ENCODE data around the gene FGF1.

FGF1 gene

GRCh38 chr5:142636093-142636492, 49.8 kb downstream of the FGF1 start:
- WGBS (ENCODE audit: insufficient coverage, insufficient read length) = no CpG with 5 or more reads among the region's 5 CpGs
- Histone ChIP-seq H3K9me3 (ENCODE audit: control insufficient read depth, insufficient read depth, low read length) (no peaks in the 10 kb centered on the region), H3K27me3 (ENCODE audit: control insufficient read depth, insufficient read depth, low read length) (no peaks in the 10 kb centered on the region), H3K4me1 (ENCODE audit: control insufficient read depth, insufficient read depth, low read length) (peaks cover 3% of the 10 kb centered on the region; the same call in 1 of the 2 replicates), H3K27ac (ENCODE audit: low read length) (no peak overlapping the region), H3K4me3 (ENCODE audit: low read length) (no peak overlapping the region), H3K36me3 (ENCODE audit: control insufficient read depth, insufficient read depth, low read length) (no peaks in the 10 kb centered on the region)
- DNase-seq (ENCODE audit: low read depth, low spot score) = no peak

- no CpG with 5 or more reads among the region's 8 CpGs for WGBS (ENCODE audit: insufficient coverage, insufficient read length)
- Histone ChIP-seq H3K27me3 (ENCODE audit: control insufficient read depth, insufficient read depth, low read length) (no peaks in the 10 kb centered on the region), H3K4me3 (ENCODE audit: low read length) (no peak overlapping the region), H3K4me1 (ENCODE audit: control insufficient read depth, insufficient read depth, low read length) (no peaks in the 10 kb centered on the region), H3K27ac (ENCODE audit: low read length) (no peak overlapping the region), H3K9me3 (ENCODE audit: control insufficient read depth, insufficient read depth, low read length) (no peaks in the 10 kb centered on the region), H3K36me3 (ENCODE audit: control insufficient read depth, insufficient read depth, low read length) (no peaks in the 10 kb centered on the region)
- no peak for DNase-seq (ENCODE audit: low read depth, low spot score)
These were observed 51.5 kb downstream of the FGF1 start for GRCh38 chr5:142634216-142635011.

DNA sequence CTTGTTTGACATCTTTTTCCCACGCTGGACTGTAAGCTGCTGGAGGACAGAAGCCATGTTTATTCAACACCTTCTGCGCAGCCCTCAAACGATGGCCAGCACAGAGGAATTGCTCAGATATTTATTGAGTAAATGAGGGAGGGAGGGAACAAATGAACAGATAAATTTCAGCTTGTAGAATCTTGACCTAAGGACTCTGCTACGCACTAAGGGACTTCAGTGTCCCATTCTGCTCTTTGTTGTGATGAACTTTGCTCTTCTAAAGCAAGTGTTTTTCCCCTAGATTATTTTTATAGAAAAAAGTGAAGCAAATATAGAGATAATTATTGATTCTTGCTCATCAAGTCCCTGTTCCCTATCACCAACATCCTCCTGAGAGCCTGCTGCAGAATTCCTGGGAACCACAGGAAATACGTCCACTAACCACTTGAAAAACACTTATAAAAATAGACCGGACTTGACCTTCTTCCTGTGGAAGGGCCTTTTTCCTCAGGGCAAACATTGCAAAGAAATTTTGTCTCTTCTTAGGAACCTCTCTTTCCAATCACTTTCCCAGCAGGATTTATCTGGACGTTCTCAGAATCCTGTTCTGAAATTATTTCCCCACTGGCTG, 54.9 kb downstream of the FGF1 start:
- H3K27me3 ChIP-seq (ENCODE audit: control insufficient read depth, insufficient read depth, low read length) = no peaks in the 10 kb centered on the region
- no peak overlapping the region for H3K27ac ChIP-seq (ENCODE audit: low read length)
- WGBS (ENCODE audit: insufficient coverage, insufficient read length) = no CpG with 5 or more reads among the region's 7 CpGs
- no peaks in the 10 kb centered on the region for H3K36me3 ChIP-seq (ENCODE audit: control insufficient read depth, insufficient read depth, low read length)
- no peak for DNase-seq (ENCODE audit: low read depth, low spot score)
- no peak overlapping the region for H3K4me3 ChIP-seq (ENCODE audit: low read length)
- no peaks in the 10 kb centered on the region for H3K9me3 ChIP-seq (ENCODE audit: control insufficient read depth, insufficient read depth, low read length)
- no peaks in the 10 kb centered on the region for H3K4me1 ChIP-seq (ENCODE audit: control insufficient read depth, insufficient read depth, low read length)

DNA sequence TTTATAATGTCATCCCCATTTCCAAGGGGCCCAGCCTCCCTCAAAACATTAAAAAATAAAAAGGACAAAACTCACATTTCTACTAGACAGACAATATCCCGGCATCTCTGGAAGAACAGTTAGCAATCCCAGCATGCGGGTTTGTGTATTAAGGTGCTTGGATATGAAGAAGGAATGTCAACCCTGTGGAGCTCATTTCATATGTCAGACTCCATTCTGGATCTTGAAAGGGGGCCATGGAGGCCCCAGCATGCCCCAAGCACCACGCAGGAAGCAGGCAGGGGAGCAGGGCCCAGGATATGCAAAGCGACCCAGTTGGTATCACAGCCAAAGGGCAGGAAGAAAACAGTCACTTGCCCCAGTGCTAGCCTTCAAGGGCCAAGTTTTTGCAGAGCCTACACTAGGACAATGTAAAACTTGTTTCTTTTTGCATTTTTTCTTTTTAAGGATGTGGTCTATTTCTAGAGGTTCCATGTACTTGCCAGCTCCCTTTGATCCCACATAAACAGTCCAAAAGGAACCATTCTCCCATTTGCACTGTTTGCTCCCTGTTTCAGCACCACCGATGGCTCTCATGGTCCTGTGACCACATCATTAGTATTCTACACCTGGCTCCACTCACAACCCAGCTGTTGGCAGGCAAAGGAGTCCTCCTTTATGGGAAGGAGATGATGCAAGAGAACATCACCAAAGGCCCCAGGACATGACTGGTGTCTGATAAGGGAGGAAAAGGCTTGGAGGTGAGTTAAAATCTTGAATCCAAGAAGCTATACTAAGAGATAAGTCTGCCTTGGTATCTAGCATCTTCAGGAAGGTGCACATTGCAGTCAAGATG, 58.3 kb downstream of the FGF1 start:
- no peak for DNase-seq (ENCODE audit: low read depth, low spot score)
- H3K36me3 ChIP-seq (ENCODE audit: control insufficient read depth, insufficient read depth, low read length) = no peaks in the 10 kb centered on the region
- no peaks in the 10 kb centered on the region for H3K27me3 ChIP-seq (ENCODE audit: control insufficient read depth, insufficient read depth, low read length)
- no peaks in the 10 kb centered on the region for H3K4me1 ChIP-seq (ENCODE audit: control insufficient read depth, insufficient read depth, low read length)
- no peak overlapping the region for H3K27ac ChIP-seq (ENCODE audit: low read length)
- H3K4me3 ChIP-seq (ENCODE audit: low read length) = no peak overlapping the region
- no peaks in the 10 kb centered on the region for H3K9me3 ChIP-seq (ENCODE audit: control insufficient read depth, insufficient read depth, low read length)
- WGBS (ENCODE audit: insufficient coverage, insufficient read length) = no CpG with 5 or more reads among the region's 5 CpGs

- H3K4me3 ChIP-seq (ENCODE audit: low read length) = no peak overlapping the region
- no peak for DNase-seq (ENCODE audit: low read depth, low spot score)
- H3K27me3 ChIP-seq (ENCODE audit: control insufficient read depth, insufficient read depth, low read length) = no peaks in the 10 kb centered on the region
- H3K4me1 ChIP-seq (ENCODE audit: control insufficient read depth, insufficient read depth, low read length) = no peaks in the 10 kb centered on the region
- H3K36me3 ChIP-seq (ENCODE audit: control insufficient read depth, insufficient read depth, low read length) = no peaks in the 10 kb centered on the region
- no peak overlapping the region for H3K27ac ChIP-seq (ENCODE audit: low read length)
- H3K9me3 ChIP-seq (ENCODE audit: control insufficient read depth, insufficient read depth, low read length) = no peaks in the 10 kb centered on the region
- WGBS (ENCODE audit: insufficient coverage, insufficient read length) = no CpG with 5 or more reads among the region's 2 CpGs
These were observed 59.1 kb downstream of the FGF1 start for GRCh38 chr5:142626786-142627185.

- DNase-seq (ENCODE audit: low read depth, low spot score) = no peak
- WGBS (ENCODE audit: insufficient coverage, insufficient read length) = no CpG with 5 or more reads among the region's 3 CpGs
- Histone ChIP-seq H3K27me3 (ENCODE audit: control insufficient read depth, insufficient read depth, low read length) (no peaks in the 10 kb centered on the region), H3K9me3 (ENCODE audit: control insufficient read depth, insufficient read depth, low read length) (no peaks in the 10 kb centered on the region), H3K4me1 (ENCODE audit: control insufficient read depth, insufficient read depth, low read length) (no peaks in the 10 kb centered on the region), H3K27ac (ENCODE audit: low read length) (no peak overlapping the region), H3K4me3 (ENCODE audit: low read length) (no peak overlapping the region), H3K36me3 (ENCODE audit: control insufficient read depth, insufficient read depth, low read length) (no peaks in the 10 kb centered on the region)
These were observed 59.8 kb downstream of the FGF1 start for GRCh38 chr5:142626099-142626498.

DNA sequence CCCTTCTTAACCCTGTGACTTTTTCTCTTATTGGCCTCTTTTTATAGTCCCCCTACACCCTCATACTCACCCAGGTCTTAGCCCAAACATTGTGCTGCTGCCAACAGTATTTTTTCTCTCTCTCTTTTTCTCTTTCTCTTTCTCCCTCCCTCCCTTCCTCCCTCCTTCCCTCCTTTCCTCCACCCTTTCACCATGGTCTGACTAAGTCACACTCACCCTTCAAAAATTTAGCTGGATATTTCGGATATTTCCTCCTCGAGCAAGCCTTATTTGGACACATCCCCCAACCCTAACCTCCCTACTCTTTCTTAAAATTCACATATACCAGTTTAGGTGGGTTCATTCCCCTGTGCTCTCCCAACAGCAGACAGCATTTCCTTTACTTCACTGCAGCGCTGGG, 64.7 kb downstream of the FGF1 start:
- DNase-seq (ENCODE audit: low read depth, low spot score) = no peak
- no peaks in the 10 kb centered on the region for H3K9me3 ChIP-seq (ENCODE audit: control insufficient read depth, insufficient read depth, low read length)
- no peak overlapping the region for H3K27ac ChIP-seq (ENCODE audit: low read length)

GRCh38 chr5:142619815-142620214, 66.1 kb downstream of the FGF1 start:
- H3K4me1 ChIP-seq (ENCODE audit: control insufficient read depth, insufficient read depth, low read length) = no peaks in the 10 kb centered on the region
- H3K36me3 ChIP-seq (ENCODE audit: control insufficient read depth, insufficient read depth, low read length) = no peaks in the 10 kb centered on the region
- no peak overlapping the region for H3K4me3 ChIP-seq (ENCODE audit: low read length)
- H3K27ac ChIP-seq (ENCODE audit: low read length) = no peak overlapping the region
- no CpG with 5 or more reads among the region's 11 CpGs for WGBS (ENCODE audit: insufficient coverage, insufficient read length)
- no peaks in the 10 kb centered on the region for H3K27me3 ChIP-seq (ENCODE audit: control insufficient read depth, insufficient read depth, low read length)
- H3K9me3 ChIP-seq (ENCODE audit: control insufficient read depth, insufficient read depth, low read length) = no peaks in the 10 kb centered on the region
- no peak for DNase-seq (ENCODE audit: low read depth, low spot score)

More for the DNA sequence above, 64.7 kb downstream of the FGF1 start:
- no peaks in the 10 kb centered on the region for H3K4me1 ChIP-seq (ENCODE audit: control insufficient read depth, insufficient read depth, low read length)
- no peak overlapping the region for H3K4me3 ChIP-seq (ENCODE audit: low read length)
- 100% methylated on average over 1 of the region's 3 CpGs for WGBS (ENCODE audit: insufficient coverage, insufficient read length)
- no peaks in the 10 kb centered on the region for H3K36me3 ChIP-seq (ENCODE audit: control insufficient read depth, insufficient read depth, low read length)
- H3K27me3 ChIP-seq (ENCODE audit: control insufficient read depth, insufficient read depth, low read length) = no peaks in the 10 kb centered on the region

DNA sequence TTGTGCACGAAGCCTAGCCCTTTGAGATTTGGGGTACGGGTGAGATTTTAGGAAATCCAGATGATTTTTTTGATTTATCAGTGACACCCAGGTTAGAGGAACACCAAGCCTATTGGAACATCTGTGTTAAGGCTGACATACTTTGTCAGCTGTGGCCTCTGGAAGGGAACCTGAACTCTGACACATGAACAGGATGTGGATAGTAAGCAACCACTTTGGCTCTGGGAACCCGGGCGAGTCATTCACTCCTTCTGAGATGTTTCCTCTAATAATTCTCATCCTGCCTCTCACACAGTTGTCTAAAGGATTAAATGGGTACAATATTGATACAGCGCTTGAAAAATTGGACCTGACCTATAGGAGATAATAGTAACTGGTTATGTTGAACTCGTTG, 67.8 kb downstream of the FGF1 start:
- H3K4me3 ChIP-seq (ENCODE audit: low read length) = no peak overlapping the region
- no peaks in the 10 kb centered on the region for H3K36me3 ChIP-seq (ENCODE audit: control insufficient read depth, insufficient read depth, low read length)
- no CpG with 5 or more reads among the region's 6 CpGs for WGBS (ENCODE audit: insufficient coverage, insufficient read length)
- no peak overlapping the region for H3K27ac ChIP-seq (ENCODE audit: low read length)
- no peaks in the 10 kb centered on the region for H3K27me3 ChIP-seq (ENCODE audit: control insufficient read depth, insufficient read depth, low read length)
- H3K9me3 ChIP-seq (ENCODE audit: control insufficient read depth, insufficient read depth, low read length) = no peaks in the 10 kb centered on the region
- no peak for DNase-seq (ENCODE audit: low read depth, low spot score)
- H3K4me1 ChIP-seq (ENCODE audit: control insufficient read depth, insufficient read depth, low read length) = no peaks in the 10 kb centered on the region

- DNase-seq (ENCODE audit: low read depth, low spot score) = no peak
- H3K27ac ChIP-seq (ENCODE audit: low read length) = no peak overlapping the region
These were observed 68.3 kb downstream of the FGF1 start for GRCh38 chr5:142617416-142618129.

More at GRCh38 chr5:142617416-142618129, 68.3 kb downstream of the FGF1 start:
- WGBS (ENCODE audit: insufficient coverage, insufficient read length) = no CpG with 5 or more reads among the region's 5 CpGs
- Histone ChIP-seq H3K4me3 (ENCODE audit: low read length) (no peak overlapping the region), H3K27me3 (ENCODE audit: control insufficient read depth, insufficient read depth, low read length) (no peaks in the 10 kb centered on the region), H3K4me1 (ENCODE audit: control insufficient read depth, insufficient read depth, low read length) (no peaks in the 10 kb centered on the region), H3K9me3 (ENCODE audit: control insufficient read depth, insufficient read depth, low read length) (no peaks in the 10 kb centered on the region), H3K36me3 (ENCODE audit: control insufficient read depth, insufficient read depth, low read length) (no peaks in the 10 kb centered on the region)
